ENCODE data around the gene CBX1. TPM values are rescaled to one million over a fixed set of nuclear protein-coding genes. Genes with fewer than 3 reads are reported as not detected.
"Not testable (repeated sequence)": the region's sequence is repeated elsewhere in the genome, so short reads cannot be mapped to it uniquely, and the experiment has no call there.

CBX1 gene
- total RNA-seq, 1 experiment from 2014 or later = 157 TPM

DNA sequence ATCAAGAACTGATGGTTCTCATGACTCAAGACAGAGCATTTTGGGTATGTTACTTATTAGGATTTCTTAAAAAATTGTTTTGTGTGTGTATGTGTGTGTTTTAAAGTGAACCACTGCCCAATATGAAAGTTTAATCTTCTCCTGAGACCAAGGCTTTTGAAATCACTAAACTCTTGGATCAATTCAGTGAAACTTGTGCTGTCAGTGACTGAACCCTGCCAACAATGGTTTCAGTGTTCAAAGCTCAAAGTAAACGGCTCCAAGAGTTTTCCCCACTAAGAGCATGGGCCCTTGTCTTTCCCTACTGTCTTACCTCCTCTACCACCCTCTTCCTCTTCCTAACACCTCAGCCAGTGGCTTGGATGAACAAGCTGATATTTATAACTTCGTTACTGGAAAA is 31.1 kb downstream of the CBX1 start:
- TSS peak; percentile 99 for BruUV-seq (replicated peaks)
- ATAC-seq = no peak

DNA sequence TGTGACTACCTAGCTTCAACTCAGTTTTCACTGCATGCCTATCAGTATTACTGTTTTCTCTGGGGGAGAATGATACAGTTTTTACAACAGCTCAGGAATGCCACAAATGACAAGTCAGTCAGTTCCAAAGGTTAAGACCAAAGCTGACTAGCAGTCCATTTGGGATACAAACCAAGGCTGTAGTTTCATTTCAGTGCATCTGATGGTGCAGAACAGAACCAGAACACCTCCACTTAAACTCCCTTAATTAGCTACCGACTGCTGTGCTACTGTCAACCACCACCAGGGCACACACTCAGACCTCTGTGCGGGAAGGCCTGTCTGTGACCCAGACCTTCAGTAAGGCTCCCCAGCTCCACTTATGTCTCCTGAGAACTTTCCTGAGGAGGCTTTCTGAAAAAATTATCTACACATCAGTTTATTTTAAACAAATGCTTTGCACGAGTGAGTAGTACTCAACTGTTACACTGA is 32.8 kb downstream of the CBX1 start:
- in situ Hi-C loops (cut with HindIII; ENCODE audit: low pct_unique_long_range_greater_than_20kb, low sequenced_read_pairs) (no loop called here), intact Hi-C loops (cut with micrococcal nuclease; ENCODE audit: unreplicated experiment) (no loop called here)
- no TSS peak for BruUV-seq (replicated peaks)
- no peaks in the 10 kb centered on the region for H3K36me3 ChIP-seq (ENCODE audit: control insufficient read depth, insufficient read depth, low read length)
- ATAC-seq (peak; percentile 84), DNase-seq (ENCODE audit: low read depth, low spot score) (no peak)
- H3K27ac ChIP-seq (ENCODE audit: low read length) = no peak overlapping the region
- no peaks in the 10 kb centered on the region for H3K4me1 ChIP-seq (ENCODE audit: control insufficient read depth, insufficient read depth, low read length)
- CTCF ChIA-PET = interaction anchor here (0.7 to 1.0 kb wide), 3 partner anchors 11 to 40 kb away, joined by 3 read pairs; no protein-coding TSS in a partner anchor
- TF ChIP-seq, protein P1, sequence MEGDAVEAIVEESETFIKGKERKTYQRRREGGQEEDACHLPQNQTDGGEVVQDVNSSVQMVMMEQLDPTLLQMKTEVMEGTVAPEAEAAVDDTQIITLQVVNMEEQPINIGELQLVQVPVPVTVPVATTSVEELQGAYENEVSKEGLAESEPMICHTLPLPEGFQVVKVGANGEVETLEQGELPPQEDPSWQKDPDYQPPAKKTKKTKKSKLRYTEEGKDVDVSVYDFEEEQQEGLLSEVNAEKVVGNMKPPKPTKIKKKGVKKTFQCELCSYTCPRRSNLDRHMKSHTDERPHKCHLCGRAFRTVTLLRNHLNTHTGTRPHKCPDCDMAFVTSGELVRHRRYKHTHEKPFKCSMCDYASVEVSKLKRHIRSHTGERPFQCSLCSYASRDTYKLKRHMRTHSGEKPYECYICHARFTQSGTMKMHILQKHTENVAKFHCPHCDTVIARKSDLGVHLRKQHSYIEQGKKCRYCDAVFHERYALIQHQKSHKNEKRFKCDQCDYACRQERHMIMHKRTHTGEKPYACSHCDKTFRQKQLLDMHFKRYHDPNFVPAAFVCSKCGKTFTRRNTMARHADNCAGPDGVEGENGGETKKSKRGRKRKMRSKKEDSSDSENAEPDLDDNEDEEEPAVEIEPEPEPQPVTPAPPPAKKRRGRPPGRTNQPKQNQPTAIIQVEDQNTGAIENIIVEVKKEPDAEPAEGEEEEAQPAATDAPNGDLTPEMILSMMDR (IDR thresholded peaks at IDR 0.05) = peak; percentile 60
- TF ChIP-seq, protein P2, sequence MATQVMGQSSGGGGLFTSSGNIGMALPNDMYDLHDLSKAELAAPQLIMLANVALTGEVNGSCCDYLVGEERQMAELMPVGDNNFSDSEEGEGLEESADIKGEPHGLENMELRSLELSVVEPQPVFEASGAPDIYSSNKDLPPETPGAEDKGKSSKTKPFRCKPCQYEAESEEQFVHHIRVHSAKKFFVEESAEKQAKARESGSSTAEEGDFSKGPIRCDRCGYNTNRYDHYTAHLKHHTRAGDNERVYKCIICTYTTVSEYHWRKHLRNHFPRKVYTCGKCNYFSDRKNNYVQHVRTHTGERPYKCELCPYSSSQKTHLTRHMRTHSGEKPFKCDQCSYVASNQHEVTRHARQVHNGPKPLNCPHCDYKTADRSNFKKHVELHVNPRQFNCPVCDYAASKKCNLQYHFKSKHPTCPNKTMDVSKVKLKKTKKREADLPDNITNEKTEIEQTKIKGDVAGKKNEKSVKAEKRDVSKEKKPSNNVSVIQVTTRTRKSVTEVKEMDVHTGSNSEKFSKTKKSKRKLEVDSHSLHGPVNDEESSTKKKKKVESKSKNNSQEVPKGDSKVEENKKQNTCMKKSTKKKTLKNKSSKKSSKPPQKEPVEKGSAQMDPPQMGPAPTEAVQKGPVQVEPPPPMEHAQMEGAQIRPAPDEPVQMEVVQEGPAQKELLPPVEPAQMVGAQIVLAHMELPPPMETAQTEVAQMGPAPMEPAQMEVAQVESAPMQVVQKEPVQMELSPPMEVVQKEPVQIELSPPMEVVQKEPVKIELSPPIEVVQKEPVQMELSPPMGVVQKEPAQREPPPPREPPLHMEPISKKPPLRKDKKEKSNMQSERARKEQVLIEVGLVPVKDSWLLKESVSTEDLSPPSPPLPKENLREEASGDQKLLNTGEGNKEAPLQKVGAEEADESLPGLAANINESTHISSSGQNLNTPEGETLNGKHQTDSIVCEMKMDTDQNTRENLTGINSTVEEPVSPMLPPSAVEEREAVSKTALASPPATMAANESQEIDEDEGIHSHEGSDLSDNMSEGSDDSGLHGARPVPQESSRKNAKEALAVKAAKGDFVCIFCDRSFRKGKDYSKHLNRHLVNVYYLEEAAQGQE (IDR thresholded peaks at IDR 0.05; ENCODE audit: insufficient read depth in 1 of 2, low read depth in 2 of 2, low read length in 1 of 2) = no peak
- no peaks in the 10 kb centered on the region for H3K27me3 ChIP-seq (ENCODE audit: control insufficient read depth, insufficient read depth, low read length)
- H3K9me3 ChIP-seq (ENCODE audit: control insufficient read depth, insufficient read depth, low read depth, low read length) = no peaks in the 10 kb centered on the region
- H3K4me3 ChIP-seq (ENCODE audit: low read depth in 2 of 2, low read length in 2 of 2) = no peak overlapping the region
- POLR2A ChIA-PET = no interaction called here

More for the DNA sequence above, 31.1 kb downstream of the CBX1 start:
- peaks cover 5% of the 10 kb centered on the region; the same call in 1 of the 2 replicates for H3K4me1 ChIP-seq (ENCODE audit: control insufficient read depth, insufficient read depth, low read length)
- no peaks in the 10 kb centered on the region for H3K27me3 ChIP-seq (ENCODE audit: control insufficient read depth, insufficient read depth, low read length)
- intact Hi-C loops (cut with micrococcal nuclease; ENCODE audit: unreplicated experiment) (no loop called here), in situ Hi-C loops (cut with HindIII; ENCODE audit: low pct_unique_long_range_greater_than_20kb, low sequenced_read_pairs) (no loop called here)
- H3K4me3 ChIP-seq (ENCODE audit: low read depth in 2 of 2, low read length in 2 of 2) = no peak overlapping the region
- no peak for DNase-seq (ENCODE audit: low read depth, low spot score)
- ChIA-PET CTCF (no interaction called here), POLR2A (no interaction called here)
- H3K36me3 ChIP-seq (ENCODE audit: control insufficient read depth, insufficient read depth, low read length) = peaks cover 9% of the 10 kb centered on the region
- no peaks in the 10 kb centered on the region for H3K9me3 ChIP-seq (ENCODE audit: control insufficient read depth, insufficient read depth, low read depth, low read length)
- H3K27ac ChIP-seq (ENCODE audit: low read length) = no peak overlapping the region
- no peak for TF ChIP-seq POLR2AphosphoS5 (IDR thresholded peaks at IDR 0.05; ENCODE audit: low read depth, low read length)
- no peak for TF ChIP-seq SIN3A (IDR thresholded peaks at IDR 0.05; ENCODE audit: borderline replicate concordance, insufficient read depth, low read depth, low read length)
- TF ChIP-seq, protein P1 (IDR thresholded peaks at IDR 0.05) = no peak
- no peak for TF ChIP-seq TCF7L2 (IDR thresholded peaks at IDR 0.05; ENCODE audit: low read depth, low read length)
- TF ChIP-seq, protein P2 (IDR thresholded peaks at IDR 0.05; ENCODE audit: insufficient read depth in 1 of 2, low read depth in 2 of 2, low read length in 1 of 2) = no peak

DNA sequence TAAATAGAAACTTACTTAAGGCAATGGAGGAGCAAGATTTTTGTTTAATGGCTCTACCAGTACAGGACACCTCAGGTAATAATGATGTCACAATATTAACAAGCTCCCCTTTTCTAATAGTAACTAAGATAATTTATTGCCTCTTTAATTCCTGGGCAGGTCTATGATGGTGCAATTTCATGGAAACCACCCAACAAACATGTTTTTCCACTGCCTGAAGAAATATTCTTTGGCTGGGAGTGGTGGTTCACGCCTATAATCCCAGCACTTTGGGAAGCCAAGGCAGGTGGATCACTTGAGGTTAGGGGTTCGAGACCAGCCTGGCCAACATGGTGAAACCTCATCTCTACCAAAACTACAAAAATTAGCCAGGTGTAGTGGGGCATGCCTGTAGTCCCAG is 33.5 kb downstream of the CBX1 start:
- DNase-seq (ENCODE audit: low read depth, low spot score); BruUV-seq (replicated peaks); CTCF ChIA-PET; ATAC-seq; H3K4me1 ChIP-seq (ENCODE audit: control insufficient read depth, insufficient read depth, low read length); in situ Hi-C loops (cut with HindIII; ENCODE audit: low pct_unique_long_range_greater_than_20kb, low sequenced_read_pairs); H3K9me3 ChIP-seq (ENCODE audit: control insufficient read depth, insufficient read depth, low read depth, low read length); H3K27me3 ChIP-seq (ENCODE audit: control insufficient read depth, insufficient read depth, low read length); H3K36me3 ChIP-seq (ENCODE audit: control insufficient read depth, insufficient read depth, low read length); H3K4me3 ChIP-seq (ENCODE audit: low read depth in 2 of 2, low read length in 2 of 2); intact Hi-C loops (cut with micrococcal nuclease; ENCODE audit: unreplicated experiment); H3K27ac ChIP-seq (ENCODE audit: low read length): not testable (repeated sequence)
- POLR2A ChIA-PET = interaction anchor here (0.6 kb wide), 1 partner anchor 10 kb away, joined by 5 read pairs; no protein-coding TSS in a partner anchor
